AML-193 (cell line): ENCODE results near the gene SPI1.

ENCODE experiments used
- DNase-seq, 2 experiments: peaks; one replicate each; lab custom pipeline; 2025; lab: John Stamatoyannopoulos, UW

Gene SPI1

DNA sequence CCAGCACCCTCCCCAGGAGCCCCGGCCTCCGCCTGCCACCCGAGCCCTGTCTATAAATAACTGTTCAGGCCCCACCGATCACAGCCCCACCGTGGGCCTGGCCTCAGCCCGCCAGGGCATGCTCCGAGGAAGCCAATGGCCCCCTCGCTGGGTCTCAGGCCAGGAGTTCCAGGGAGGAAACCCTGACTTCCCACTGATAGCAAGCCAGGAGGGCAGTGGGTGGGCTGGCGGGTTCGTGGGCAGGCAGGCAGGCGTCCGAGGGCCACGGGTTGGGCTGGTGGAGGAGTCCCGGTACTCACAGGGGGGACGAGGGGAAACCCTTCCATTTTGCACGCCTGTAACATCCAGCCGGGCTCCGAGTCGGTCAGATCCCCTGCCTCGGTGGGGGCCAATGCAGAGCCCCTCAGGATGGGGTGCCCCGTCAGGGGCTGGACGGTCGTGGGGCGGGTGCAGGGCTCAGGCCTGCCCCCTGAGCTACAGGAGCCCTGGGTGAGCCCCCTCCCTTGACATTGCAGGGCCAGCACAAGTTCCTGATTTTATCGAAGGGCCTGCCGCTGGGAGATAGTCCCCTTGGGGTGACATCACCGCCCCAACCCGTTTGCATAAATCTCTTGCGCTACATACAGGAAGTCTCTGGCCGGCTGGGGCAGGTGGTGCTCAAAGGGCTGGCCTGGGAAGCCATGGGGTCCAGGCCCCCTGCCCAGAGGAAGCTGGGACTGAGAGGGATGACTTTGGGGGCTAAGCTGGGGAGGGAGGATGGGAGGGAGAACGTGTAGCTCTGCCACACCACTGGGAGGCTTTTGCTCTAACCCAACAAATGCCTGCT is at the start of gene SPI1:
SPI1 (minus strand) TSS at position 538 of the 826 bp plus-strand sequence; CDS start at position 344, 194 bp downstream.
- peak; percentile 86 to 89 for DNase-seq

DNA sequence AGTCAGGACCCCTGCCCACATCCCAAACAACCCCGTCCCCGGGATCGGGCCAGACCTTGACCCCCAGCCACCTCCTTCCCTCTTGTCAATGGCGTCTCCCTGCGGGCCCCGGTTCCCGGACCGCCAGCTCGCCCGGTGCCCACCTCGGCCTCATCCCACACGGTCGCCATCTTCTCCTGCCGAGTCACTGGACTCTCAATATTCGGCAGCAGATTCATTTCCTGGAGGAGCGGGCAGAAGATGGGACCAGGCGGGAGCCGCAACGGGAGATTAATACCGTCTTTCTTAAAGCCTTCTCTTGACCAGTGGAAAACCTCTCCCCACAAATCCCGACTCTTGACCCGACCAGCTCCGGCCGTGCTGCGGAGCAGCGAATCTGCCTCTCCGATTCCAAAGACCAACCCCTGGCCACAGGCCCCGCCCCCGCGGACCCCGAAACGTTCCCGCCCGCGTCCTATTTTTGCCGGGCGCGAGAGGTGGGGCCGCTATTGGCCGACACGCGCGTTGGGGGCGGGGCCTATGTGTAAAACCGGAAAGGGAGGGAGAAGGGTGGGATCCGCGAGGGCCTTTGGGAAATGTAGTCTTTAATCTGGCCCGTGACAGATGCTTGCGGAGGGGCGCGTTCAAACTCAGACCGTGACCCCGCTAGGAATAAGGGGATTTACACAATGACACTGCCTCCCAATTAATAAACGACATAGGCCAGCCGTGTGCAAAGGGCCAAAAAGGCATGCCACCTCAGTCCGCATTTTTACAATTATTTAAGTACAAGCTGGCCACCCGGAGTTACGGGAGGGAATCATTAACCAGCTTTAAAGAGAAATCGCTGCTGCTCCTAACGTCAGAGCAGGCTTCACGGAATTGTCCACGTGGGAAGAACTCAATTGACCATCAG is 48.0 kb upstream of the SPI1 start, which contains the start of gene PSMC3:
PSMC3 (minus strand) TSS at position 378 of the 895 bp plus-strand sequence; CDS start at position 218, 160 bp downstream.
- peak; percentile 90 to 91 for DNase-seq

DNA sequence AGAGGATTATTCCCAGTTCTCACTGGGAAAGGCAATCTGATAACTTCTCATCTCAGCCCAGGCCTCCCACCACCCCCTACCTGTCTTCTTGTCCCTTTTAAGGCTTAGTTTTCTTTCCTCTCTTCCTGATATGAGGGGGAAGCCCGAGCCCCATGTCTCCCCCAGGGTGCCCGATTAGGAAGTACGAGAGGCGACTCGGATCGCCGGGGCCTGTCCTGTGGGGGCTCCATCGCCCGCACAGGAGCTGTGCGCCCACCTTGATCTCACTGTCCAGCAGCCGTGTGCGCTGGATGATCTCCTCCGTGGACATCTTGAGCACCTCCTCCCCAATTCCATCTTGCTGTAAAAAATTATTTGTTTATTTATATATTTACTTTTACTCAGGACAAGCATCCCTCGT is 47.3 kb upstream of the SPI1 start:
- no peak for DNase-seq

DNA sequence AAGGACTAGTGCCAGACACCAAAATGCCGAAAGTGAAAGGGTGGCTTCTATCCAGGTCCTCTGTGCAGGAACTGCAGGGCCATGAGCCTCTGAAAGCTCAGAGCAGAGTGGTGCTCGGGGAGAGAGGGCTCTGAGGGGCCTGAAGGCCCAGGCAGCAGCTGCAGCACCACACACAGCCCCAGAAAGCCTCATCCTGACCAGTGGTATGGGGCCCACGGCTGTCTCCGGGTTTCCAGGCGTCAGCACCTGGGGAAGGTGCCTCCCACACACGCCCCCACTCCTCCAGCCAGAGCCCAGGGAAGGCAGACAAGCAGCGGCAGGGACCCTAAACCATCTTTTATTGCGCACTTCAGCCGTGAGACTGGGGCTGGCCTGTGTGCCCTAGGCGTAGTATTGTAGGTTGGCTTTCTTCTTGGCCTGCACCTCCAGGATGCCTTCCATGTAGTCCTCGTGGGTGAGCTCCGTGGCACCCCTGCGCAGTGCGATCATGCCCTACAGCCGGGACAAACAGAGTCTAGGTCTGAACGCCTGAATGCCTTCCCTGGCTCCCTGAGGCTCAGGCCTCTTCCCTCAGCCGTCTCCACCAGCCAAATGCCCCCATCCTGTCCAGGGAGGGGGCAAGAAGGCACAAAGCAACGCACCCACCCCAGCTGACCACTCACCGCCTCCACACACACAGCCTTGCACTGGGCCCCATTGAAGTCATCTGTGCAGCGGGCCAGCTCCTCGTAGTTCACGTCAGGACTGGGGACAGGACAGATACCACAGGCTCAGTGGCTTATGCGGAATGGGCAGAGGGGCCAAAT is 40.3 kb upstream of the SPI1 start:
- DNase-seq: no peak

DNA sequence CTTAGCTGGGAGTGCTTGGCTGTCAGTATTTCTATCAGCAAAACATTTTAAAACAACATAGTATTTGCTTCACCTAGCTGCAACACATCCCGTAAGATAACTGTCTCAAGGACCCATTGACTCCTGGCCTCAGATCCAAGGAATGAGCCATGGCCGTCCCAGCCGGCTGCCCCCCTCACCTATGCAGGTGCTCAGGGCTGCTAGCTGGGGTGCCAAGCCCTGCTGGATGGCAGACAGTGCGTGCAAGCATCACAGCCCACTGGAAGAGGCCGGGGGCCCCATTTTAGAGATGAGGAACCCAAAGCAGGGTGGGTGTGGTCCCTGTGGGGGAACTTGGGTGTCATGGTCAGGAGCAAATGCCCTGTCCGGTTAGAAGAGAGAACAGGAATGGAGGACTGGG is 39.4 kb upstream of the SPI1 start:
- DNase-seq: no peak

DNA sequence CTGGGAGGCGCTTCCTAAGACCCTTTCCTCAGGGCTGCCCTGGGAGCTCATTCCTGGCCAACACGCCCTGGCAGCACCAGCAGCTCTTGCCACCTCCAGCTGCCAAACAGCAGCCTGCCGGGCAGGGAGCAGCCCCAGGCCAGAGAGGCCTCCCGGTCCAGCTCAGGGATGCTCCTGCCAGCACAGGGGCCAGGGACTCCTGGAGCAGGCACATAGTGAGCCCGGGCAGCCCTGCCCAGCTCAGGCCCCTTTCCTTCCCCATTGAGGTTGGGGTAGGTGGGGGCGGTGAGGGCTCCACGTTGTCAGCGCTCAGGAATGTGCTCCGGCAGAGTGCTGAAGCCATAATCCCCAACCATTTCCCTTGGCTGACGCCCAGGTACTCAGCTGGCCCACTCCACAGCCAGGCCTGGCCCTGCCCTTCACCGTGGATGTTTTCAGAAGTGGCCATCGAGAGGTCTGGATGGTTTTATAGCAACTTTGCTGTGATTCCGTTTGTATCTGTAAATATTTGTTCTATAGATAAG is 37.7 kb upstream of the SPI1 start:
- DNase-seq: no peak

DNA sequence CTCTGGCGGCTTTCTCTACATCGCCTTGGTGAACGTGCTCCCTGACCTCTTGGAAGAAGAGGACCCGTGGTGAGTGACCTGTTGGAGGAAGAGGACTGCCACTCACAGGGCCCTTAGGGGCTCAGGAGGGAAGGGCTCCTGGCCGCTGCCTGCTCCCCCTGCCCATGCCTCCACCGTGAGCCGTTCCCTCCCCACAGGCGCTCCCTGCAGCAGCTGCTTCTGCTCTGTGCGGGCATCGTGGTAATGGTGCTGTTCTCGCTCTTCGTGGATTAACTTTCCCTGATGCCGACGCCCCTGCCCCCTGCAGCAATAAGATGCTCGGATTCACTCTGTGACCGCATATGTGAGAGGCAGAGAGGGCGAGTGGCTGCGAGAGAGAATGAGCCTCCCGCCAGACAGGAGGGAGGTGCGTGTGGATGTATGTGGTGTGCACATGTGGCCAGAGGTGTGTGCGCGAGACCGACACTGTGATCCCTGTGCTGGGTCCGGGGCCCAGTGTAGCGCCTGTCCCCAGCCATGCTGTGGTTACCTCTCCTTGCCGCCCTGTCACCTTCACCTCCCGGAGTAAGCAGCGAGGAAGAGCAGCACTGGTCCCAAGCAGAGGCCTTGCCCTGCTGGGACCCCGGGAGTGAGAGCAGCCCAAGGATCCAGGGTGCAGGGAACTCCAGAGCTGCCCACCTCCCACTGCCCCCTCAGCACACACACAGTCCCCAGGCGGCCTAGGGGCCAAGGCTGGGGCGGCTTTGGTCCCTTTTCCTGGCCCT is 36.9 kb upstream of the SPI1 start:
- no peak for DNase-seq

DNA sequence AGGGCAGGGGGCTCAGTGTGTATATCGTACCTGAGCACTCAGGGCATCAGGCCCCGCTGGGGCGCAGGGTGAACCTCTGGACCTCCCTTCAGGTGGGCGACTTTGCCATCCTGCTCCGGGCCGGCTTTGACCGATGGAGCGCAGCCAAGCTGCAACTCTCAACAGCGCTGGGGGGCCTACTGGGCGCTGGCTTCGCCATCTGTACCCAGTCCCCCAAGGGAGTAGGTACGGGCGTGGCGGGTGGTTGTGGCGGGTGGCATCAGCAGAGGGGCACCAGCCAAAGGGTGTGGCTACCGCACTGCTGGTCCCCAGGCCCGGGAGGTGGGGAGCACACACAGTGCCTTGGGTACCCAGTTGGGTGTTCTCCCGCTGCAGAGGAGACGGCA is 36.3 kb upstream of the SPI1 start:
- DNase-seq: no peak

DNA sequence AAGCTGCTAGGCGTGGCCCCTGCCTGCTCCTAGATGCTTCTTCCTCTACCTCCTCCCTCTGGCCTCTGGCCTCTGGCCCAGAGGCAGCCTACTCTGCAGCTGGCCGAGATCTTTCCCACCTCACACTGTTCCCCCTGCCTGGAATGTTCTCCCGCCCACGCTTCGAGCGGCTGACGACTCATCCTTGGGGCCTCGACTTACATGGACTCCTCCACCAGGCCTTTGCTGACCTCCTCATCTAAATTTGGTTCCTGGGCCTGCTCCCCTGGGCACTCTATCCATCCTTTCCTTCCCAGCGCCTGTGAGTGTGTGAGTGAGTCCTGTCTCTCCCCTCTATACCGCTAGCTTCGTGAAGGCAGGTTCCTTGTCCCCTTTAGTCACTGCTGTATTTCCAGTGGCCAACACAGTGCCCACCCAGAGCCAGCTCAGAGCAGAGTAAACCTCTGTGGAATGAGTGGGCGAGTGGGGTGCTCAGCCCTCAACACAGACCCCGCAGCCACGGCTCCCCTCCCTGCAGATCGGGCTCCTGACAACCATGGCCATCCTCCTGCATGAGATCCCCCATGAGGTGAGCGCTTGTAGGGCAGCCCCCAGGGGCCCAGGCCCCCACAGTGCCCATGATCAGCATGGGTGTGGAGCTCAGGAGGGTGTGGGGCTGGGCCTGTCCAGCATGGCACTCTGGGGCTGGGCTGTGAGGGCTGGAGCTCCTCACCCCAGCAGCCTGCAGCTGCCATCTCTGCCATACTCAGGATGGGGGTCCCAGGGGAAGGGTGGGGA is 35.7 kb upstream of the SPI1 start:
- no peak for DNase-seq

DNA sequence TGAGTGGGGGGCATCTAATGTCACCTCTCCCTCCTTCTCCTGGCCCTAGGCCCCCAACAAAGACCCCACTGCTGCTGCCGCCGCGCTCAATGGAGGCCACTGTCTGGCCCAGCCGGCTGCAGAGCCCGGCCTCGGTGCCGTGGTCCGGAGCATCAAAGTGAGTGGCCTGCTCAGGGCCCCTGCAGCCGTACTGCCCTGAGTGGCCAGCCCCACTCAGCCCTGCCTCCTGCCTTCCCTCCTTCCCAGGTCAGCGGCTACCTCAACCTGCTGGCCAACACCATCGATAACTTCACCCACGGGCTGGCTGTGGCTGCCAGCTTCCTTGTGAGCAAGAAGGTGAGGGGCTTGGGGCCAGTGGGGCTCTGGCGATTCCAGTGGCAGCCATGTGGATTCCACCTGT is 35.0 kb upstream of the SPI1 start:
- DNase-seq: no peak

DNA sequence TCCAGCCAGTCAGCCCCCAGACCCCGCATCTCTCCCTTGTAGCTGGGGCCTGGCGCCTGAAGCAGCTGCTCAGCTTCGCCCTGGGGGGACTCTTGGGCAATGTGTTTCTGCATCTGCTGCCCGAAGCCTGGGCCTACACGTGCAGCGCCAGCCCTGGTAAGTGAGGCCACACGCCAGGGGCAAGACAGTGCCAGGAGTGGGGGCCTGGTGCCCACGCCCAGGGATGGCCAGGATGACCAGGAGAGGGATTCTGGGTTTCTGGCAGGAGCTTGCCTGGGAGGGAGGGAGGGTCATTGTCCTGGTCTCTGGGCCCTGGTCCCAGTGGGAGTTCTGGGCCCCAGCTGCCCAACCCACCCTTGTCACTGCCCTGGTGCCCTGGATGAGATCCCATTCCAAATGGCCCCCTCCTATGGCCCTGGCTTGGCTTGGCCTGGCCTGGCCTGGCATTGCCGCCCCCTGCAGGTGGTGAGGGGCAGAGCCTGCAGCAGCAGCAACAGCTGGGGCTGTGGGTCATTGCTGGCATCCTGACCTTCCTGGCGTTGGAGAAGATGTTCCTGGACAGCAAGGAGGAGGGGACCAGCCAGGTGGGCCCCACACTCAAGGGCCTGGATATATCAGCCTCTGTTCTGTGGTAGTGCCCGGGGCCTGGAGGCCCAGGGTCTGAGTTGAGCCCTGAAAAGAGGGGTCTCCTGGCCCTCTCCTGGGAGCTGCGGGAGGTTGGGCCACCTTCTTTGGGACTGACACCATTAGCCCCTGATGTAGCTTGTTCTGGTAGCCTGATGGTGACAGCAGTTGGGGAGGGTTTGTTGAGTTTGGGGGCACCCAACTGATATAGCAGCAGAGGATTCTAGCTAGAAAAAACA is 33.8 kb upstream of the SPI1 start:
- peak; percentile 28 to 43 for DNase-seq

DNA sequence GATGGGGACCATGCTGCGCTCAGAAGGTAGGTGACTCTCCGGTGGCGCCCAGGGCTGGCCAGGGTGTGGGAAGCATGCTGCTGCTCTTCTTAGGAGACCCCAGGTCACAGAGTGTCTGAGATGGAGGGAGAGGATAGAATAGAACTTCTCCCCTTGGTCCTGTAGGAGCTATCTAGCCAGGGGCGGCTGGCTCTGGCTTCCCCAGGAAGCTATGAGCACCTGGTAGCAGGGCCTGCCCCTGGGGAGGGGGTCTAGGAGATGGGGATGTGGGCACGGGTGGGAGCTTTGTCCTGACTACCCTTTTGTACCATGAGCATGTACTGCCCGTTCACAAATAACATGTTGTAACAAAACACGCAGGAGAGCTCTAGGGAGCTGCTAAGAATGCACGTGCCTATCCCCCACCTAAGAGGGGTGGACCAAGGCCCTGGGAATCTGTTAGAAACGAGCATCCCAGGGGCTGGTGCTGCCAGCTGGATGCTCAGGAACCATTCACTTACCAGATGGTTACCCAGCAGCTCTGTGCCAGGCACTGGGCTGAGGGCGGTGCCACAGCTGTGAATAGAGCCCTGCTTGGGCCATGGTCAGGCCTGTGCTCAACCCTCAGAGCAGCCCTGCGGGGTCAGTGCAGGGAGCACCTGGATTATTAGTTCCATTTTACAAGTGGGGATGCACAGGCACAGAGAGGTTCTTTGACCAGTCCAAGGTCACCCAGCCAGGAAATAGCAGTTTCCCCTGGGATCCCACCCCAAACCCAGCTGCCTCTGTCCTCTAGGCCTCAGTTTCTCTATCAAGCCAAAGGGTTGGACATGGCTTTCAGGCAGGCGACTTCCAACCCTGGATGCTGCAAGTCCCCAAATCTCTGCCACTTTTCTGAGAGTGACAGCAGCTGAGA is 32.3 kb upstream of the SPI1 start:
- DNase-seq: no peak

DNA sequence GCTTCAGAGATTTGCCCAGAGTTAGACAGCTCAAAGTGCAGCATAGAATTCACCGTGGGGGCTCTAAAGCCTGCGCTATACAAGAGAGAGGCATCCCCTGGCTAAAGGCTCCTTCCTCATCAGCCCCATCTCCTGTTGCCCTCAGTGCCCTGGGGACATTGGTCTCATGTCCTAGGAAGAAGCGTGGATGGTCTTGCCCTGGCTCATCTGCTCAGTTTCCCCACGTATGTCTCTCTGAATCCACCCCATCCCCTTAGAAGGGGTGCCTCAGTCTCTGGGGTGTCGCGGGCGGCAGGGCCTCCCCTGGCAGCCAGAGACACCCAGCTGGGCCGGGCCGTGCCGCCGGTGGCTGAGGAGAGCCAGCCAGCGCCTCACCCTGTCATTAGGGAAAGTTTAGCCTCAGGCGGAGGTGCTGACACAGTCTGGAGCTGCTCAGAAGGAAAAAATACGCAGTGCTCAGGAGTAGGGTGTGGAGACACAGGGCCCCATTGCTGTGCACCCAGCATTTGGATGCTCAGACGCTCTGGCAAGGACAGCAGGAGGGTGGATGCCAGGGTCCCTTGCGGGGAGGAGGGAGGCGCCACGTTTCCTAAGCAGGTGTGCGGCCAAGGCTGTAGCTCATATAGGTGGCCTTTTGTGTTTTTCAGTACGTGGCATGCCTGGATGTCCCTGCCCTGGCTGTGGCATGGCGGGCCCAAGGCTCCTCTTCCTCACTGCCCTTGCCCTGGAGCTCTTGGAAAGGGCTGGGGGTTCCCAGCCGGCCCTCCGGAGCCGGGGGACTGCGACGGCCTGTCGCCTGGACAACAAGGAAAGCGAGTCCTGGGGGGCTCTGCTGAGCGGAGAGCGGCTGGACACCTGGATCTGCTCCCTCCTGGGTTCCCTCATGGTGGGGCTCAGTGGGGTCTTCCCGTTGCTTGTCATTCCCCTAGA is 31.4 kb upstream of the SPI1 start:
- no peak for DNase-seq

DNA sequence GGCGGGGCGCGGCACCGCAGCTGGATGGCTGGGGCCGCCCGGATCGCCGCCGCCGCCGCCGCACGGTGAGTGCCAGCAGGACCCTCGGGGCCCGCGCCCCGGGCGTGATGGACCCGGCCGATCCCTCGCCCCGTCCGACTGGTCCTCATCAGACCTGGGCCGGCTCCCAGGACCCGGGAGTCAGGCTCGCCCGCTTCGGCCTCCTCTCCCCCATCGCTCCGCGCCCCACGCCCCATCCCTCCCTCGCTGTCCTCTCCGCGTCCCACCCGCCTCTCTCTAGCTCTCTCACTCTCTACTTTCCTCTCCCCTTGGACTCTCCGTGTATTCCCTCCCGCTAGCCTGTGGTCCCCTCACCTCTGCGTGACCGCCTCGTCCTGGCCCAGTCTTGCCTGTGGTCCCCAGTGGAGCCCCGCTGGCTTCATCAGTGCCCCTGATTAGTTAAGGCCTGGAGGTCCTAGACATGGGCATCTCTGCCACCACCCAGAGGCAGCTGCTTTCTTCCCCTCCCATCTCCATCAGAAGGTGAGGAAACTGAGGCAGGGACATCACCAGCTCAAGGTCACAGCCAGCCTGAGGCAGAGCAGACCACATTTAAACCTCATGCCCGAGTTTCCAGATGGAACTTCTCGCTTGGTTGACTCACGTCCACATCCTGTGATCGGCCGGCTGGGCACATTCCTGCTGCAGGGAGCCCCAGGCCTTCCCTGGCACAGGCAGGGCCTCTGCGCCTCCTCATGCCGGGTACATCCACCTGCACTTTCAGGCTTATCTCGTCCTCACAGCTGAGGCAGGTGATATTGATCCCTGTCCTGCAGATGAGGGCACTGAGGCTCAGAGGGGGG is 30.5 kb upstream of the SPI1 start:
- DNase-seq: no peak

DNA sequence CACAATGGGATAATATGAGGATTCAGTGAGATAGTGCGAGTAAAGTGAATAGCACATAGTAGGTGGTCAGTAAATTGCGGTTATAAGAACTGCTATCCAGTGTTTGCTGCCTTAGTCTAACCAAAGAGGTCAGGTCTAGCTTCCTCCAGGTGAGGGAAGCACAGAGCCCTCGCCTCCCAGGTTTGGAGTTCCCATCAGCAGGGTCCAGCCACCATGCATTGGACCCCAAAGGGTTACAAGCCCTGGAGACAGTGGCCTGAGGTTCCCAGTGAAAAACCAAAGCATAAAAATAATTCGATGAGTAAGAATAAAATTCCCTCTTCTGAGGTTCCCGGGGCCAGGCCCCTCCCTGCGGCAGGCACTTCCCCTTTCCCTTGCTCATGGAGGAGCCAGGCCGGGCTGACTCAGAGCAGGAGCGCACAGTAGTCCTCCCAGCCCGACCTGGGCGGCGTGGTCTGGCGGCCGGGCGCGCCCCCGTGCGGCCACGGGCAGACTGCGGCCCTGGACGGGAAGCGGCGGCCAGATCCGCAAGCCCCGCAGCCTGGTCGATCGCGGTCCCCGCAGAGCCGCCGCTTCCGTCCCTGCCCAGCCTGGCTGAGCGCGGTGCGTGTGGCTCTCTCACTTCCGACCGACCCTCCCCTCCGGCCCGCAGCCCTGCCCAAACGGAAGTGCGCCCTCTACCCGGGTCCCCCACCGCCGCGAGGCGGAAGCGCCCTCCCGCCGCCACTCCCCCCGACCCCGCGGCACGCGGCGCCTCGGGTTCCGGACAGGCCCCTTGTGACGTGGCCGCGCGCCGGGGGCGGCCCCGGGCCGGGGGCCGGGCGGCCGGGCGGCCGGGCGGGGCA is 29.6 kb upstream of the SPI1 start, which contains the start of gene SLC39A13:
SLC39A13 (plus strand) TSS at position 845 of the 845 bp plus-strand sequence. CDS start 1,505 bp downstream, outside the sequence.
- DNase-seq: peak; percentile 88 to 91
